Measurements from ENCODE around the gene PSMD12. TPM values are rescaled to one million over a fixed set of nuclear protein-coding genes. Genes with fewer than 3 reads are reported as not detected.

The PSMD12 gene
- total RNA-seq, 1 experiment from 2014 or later = 59.4 TPM

GRCh38 chr17:67294451-67295199 lies 71.8 kb downstream of the PSMD12 start:
- no peaks in the 10 kb centered on the region for H3K9me3 ChIP-seq (replicated peaks)
- DNase-seq (ENCODE audit: low read depth in 1 of 2, low spot score in 2 of 2) = no peak
- H3K27me3 ChIP-seq (replicated peaks) = no peaks in the 10 kb centered on the region
- H3K4me3 ChIP-seq = no peak overlapping the region
- no peak overlapping the region for H3K27ac ChIP-seq
- no peaks in the 10 kb centered on the region for H3K36me3 ChIP-seq
- H3K4me1 ChIP-seq (replicated peaks) = no peaks in the 10 kb centered on the region

- no peak for DNase-seq (ENCODE audit: low read depth in 1 of 2, low spot score in 2 of 2)
- H3K9me3 ChIP-seq (replicated peaks) = no peaks in the 10 kb centered on the region
- H3K4me1 ChIP-seq (replicated peaks) = no peaks in the 10 kb centered on the region
- H3K27ac ChIP-seq = no peak overlapping the region
- no peaks in the 10 kb centered on the region for H3K27me3 ChIP-seq (replicated peaks)
- H3K4me3 ChIP-seq = no peak overlapping the region
- H3K36me3 ChIP-seq = no peaks in the 10 kb centered on the region
Measured at GRCh38 chr17:67293251-67294203, 72.8 kb downstream of the PSMD12 start.

- Histone ChIP-seq H3K9me3 (replicated peaks) (no peaks in the 10 kb centered on the region), H3K27me3 (replicated peaks) (no peaks in the 10 kb centered on the region), H3K4me1 (replicated peaks) (no peaks in the 10 kb centered on the region), H3K27ac (no peak overlapping the region), H3K36me3 (no peaks in the 10 kb centered on the region), H3K4me3 (no peak overlapping the region)
- no peak for DNase-seq (ENCODE audit: low read depth in 1 of 2, low spot score in 2 of 2)
Measured at GRCh38 chr17:67290711-67291291, 75.6 kb downstream of the PSMD12 start.

GRCh38 chr17:67290244-67290643 lies 76.1 kb downstream of the PSMD12 start:
- H3K27ac ChIP-seq = no peak overlapping the region
- H3K27me3 ChIP-seq (replicated peaks) = no peaks in the 10 kb centered on the region
- H3K36me3 ChIP-seq = no peaks in the 10 kb centered on the region
- no peaks in the 10 kb centered on the region for H3K4me1 ChIP-seq (replicated peaks)
- H3K9me3 ChIP-seq (replicated peaks) = no peaks in the 10 kb centered on the region
- no peak overlapping the region for H3K4me3 ChIP-seq
- DNase-seq (ENCODE audit: low read depth in 1 of 2, low spot score in 2 of 2) = no peak

DNA sequence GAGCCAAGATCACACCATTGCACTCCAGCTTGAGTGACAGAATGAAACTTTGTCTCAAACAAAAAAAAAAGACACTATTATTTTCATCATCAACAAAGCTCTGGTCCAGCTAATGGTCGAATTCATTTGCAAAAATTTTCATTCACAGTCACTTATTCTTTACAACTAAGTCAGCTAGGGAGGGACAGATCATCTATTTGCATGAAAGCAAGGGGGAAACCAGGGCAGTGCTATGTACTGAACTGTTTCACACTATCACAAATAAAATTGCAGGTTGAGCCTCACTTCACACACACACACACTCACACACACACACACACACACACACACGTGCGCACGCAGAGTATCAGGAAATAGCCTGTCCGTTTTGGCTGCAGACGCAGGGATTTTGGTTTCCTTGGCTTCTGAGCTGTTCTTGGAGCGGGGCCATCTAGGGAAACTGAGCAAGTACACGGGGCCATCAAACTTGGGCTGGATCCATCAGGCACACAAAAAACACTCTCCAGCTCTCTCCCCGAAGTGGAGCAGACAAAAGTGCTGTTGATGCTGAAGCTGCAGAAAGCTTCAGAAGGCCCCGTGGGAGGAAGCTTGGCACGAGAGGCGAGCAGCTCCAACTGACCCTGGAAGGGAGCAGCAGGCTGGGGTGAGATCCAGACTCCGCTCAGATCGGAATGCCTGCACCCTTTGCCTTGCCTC lies 77.0 kb downstream of the PSMD12 start:
- H3K9me3 ChIP-seq (replicated peaks) = no peaks in the 10 kb centered on the region
- no peak for DNase-seq (ENCODE audit: low read depth in 1 of 2, low spot score in 2 of 2)
- no peak overlapping the region for H3K4me3 ChIP-seq
- H3K4me1 ChIP-seq (replicated peaks) = no peaks in the 10 kb centered on the region
- no peak overlapping the region for H3K27ac ChIP-seq
- H3K27me3 ChIP-seq (replicated peaks) = no peaks in the 10 kb centered on the region
- H3K36me3 ChIP-seq = no peaks in the 10 kb centered on the region

Other genes with a start within 250 kb of the PSMD12 start
- 22.8 and 60.0 TPM in 2 replicates for gene HELZ, start 121.4 kb downstream of the PSMD12 start, total RNA-seq (2014; rRNA removed; shearing (Covaris generic))
- gene PITPNC1, start 10.7 kb upstream of the PSMD12 start, total RNA-seq (2014; rRNA removed; shearing (Covaris generic)) = 5.8 and 9.1 TPM in 2 replicates

Measured in SJSA1 (cell line).